GM12892 (cell line): ENCODE measurements around the gene CD84.

ENCODE experiments used
- POLR2A ChIP-seq: IDR thresholded peaks from 2 replicates; pipeline ENCODE4 v1.6.1; 2011; ENCODE audit warnings: low read depth, low read length, control low read depth
- POLR2AphosphoS5 ChIP-seq: IDR thresholded peaks from 2 replicates; pipeline ENCODE4 v1.6.1; 2011; ENCODE audit warnings: low read depth, low read length, control low read depth
- TAF1 ChIP-seq: IDR thresholded peaks from 2 replicates; pipeline ENCODE4 v1.6.1; 2011; ENCODE audit warnings: low read depth, mild to moderate bottlenecking, control low read depth, low read length, borderline replicate concordance

DNA sequence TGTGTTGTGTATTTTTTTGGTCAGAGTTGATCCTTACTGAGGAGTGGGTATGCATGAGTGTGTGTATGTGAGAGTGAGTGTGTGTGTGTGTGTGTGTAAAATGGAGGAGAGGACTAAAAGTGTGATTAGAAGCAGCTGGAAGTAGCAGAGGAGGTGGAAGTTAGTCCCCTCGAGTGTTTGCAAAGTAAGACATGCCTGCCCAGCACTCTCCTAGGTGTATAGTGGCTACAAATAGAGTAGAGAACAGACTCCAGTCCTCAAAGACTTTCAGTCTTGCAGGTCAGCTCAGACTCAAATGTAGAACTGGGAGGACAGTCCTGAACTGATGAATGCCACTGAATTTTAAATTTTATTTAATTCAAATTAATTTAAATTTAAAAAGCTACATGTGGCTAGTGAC lies 39.0 kb upstream of the CD84 start:
- no peak; the same call in 1 of the 2 replicates for TF ChIP-seq POLR2AphosphoS5
- TF ChIP-seq TAF1: no peak
- no peak; the same call in 1 of the 2 replicates for TF ChIP-seq POLR2A
